ENCODE data around the gene UBA3.

The UBA3 gene

DNA sequence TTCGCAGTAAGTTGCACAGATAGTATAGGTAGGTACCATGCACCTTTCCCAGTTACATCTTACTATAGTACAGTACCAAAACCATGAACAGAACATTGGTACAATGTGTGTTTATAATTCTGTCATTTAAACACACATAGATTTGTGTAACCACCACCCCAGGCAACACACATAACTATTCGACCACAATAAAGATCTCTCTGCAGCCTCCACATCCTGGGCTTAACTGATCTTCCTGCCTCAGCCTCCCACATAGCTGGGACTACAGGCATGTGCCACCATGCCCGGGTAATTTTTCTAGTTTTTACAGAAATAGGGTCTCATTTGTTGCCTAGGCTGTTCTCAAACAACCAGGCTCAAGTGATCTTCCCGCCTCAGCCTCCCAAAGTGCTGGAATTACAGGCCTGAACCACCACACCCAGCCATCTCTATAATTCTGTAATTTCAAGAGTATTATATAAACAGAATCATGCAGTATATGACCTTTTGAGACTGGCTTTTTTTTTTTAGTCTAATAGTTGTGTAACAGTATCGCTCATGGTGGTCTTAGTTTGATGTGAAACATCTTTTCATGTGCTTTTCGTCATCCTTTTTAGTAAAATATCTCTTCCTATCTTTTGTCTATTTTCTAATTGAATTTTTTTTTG lies 14.7 kb downstream of the UBA3 start:
- DNase-seq (ENCODE audit: low read depth) = no peak

DNA sequence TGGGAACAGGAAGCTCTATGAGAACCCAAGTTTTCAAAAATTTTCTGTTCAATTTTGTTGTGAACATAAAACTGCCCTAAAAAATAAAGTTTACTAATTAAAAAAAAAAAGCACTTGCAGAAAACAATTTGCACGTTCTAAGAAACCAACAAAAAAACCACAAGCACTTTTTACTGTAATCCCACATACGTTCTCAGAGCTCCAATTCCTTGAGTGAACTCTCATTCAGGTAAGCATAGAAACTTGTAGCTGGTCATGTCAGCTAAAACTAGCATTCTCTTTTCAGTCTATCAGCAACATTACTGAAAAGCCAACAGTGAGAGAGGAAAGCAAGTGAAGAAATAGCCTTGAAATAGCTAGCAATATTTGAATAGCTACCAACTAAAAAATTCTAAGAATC lies 16.5 kb downstream of the UBA3 start:
- no peak for DNase-seq (ENCODE audit: low read depth)

DNA sequence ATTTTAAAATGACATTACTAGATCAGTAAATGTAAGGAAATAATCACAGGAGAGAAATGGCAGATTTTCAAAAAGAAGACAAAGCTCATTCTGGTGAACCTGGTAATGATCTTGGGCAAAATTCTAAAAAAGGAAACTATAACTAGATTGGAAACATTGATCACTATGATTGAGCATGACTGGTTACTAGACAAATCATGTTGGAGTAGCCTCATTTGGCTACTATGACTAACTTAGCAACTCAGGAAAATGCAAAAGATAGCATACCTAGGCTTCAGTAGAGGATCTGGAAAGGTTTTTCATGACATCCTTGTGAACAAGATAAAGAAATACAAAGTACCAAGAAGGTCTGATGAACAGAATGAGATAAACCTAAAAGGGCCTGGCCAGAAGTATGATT lies 20.5 kb downstream of the UBA3 start:
- no peak for DNase-seq (ENCODE audit: low read depth)

DNA sequence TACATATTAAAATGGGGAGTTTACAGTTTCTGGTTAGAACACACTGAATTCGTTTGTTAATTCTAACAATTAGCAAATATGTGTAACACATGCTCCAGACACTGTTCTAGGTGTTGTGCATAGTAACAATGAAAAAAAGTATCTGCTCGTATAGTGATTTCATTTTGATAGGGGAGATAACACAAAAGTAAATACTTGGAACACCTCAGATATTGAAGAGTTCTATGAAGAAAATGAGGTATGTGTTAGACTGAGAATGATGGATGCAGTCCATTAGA lies 21.3 kb downstream of the UBA3 start:
- no peak for DNase-seq (ENCODE audit: low read depth)

DNA sequence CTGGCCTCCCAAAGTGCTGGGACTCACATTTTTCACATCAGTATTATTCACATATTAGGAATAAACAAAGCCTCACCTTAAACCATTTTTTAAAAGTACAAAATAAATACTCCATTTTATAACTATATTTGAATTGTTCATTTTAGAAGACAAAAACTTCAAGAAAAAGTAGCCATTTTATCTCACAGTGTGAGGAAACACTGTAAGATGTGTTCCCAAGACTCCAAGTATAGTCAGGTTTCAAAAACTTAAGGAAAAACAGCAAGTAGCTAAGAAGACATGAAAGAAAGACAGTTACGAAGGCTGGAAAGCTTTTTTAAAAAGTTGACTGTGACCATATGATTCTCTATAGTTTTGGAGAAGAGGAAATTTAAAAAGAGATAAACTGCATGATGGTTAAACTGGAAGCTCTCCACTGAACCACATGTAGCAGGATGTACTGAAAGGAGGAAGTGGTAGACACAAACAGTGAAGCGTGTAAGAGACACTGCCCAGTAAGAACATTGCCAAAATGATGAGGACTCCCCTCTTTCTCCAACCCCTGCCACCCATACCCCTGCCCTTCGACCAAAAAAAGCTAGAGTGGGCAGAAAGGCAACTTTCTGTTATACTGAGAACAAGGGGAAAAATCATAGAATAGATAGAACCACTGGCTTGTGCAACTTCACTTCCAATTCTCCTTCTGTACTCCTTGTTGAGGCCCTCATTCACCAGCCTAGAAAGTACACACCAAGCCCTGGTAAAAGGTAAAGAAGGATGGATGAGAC lies 21.8 kb downstream of the UBA3 start:
- DNase-seq (ENCODE audit: low read depth) = no peak

DNA sequence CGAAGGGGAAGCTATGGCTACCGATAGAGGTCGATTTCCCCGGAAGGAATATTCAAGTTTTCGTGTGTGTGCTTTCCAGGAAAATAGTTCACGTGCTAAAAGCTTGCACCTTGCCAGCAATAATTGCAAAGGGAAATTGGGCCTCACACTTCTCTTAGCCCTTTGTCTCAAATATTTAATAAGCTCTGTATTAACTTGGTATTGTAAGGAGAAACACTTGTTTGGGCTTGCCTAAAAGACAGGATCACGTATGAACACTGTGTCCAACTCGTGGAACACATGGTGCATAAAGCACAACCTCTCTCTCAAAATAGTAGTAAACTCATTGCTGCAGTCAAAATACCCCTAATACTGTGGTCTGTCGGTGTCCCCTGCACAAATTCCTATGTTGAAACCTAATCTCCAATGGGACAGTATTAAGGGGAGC lies 27.7 kb downstream of the UBA3 start:
- DNase-seq (ENCODE audit: low read depth) = no peak

DNA sequence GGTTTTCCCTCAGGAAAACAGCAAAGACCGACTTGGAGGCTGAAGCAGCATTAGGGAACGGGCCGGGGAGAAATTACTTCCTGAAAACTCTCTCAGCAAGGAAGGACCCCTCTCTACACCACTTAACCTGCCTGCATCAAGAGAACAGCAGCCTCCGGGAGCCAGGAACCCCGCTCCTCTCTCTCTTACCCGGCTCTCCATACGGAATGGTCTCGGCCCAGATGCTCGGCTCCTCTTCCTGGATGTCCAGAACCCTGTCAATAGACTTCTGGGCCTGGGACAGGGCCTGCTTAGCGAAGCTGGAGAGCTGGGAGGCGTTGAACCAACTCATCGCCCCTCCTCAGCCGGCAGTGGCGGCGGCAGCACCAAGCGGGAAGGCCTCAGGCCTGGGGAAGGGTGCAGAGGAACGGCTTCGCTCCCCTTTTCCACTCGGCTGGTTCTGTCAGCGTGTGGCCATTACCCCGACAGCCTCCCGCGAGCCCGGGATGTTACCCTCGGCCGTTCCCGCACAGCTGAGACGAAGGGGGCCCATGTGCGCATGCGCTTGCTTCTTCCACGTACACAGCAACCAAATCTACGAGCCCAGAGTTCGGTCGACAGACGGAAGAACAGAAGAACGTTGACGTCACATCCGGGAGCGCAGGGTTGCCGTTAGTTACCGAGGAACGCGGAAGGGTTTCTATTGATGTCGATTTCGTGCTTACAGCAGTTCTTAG lies 28.3 kb downstream of the UBA3 start, which contains the start of gene TMF1:
Gene TMF1, minus strand, starts transcription at position 578 of the 716 bp plus-strand sequence. Its CDS starts 247 bp downstream, at position 331.
- peak; percentile 99 for DNase-seq (ENCODE audit: low read depth)

DNA sequence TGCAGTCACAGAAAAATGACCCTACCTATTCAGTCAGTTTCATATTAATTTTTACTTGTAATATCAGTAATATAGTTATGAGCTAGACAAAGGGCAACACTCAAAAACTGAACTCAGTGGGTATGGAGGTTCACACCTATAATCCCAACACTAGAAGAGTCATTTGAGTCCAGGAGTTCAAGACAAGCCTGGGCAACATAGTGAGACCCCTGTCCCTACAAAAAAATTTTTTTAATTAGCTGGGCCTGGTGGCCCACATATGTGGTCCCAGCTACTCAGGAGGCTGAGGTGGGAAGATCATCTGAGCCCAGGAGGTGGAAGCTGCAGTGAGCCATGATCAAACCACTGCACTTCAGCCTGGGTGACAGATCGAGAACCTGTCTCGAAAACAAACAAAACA lies 31.2 kb downstream of the UBA3 start:
- DNase-seq (ENCODE audit: low read depth) = no peak

DNA sequence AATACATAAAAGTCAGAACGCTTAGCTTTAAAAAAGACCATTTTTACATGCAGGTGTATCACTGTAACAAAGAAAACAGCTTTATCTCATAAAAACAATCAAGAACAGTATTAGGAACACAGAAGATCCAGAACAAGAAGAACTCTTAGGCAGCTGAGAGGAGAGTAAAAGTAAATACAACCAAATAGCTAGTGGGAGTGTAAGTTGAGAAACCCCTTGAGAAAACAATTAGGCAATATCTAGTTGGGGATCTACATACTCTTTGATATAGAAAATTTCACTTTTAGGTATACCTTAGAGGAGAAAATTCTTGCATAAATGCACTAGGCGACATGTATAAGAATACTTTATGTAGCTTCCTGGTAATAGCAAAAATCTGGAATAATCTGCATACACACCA lies 35.6 kb downstream of the UBA3 start:
- DNase-seq (ENCODE audit: low read depth) = no peak

DNA sequence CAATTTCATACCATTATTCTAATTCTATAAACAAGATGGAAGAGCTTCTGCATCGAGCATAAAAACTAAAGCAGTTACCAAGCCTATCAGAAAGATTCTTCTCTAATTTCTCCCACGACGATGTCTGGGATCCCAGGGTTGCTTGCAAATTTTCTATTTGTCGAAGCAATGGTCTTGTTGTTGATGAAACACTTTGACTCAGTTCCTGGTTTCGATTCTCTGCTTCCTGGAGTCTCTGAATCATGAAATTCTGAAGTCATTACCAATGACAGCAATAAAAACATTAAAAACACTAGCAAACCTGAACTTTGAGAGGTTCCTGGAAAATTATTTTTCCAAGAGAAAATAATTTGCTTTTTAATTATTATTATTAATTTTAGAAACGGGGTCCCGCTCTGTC lies 46.7 kb downstream of the UBA3 start:
- DNase-seq (ENCODE audit: low read depth) = no peak

DNA sequence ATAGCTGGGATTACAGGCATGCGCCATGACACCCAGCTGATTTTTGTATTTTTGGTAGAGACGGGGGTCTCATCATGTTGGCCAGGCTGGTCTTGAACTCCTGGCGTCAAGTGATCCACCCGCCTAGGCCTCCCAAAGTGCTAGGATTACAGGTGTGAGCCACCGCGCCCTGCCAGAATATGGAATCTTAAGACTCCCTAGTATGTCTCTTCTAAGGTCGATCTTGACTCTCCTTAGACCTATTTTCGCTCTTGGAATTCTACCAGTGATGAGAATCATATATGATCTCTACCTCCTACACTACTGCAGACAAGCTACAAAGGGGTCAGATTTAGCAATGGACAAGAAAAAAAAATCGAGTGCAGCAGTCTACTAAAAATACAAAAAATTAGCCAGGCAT lies 47.4 kb downstream of the UBA3 start:
- DNase-seq (ENCODE audit: low read depth) = no peak

DNA sequence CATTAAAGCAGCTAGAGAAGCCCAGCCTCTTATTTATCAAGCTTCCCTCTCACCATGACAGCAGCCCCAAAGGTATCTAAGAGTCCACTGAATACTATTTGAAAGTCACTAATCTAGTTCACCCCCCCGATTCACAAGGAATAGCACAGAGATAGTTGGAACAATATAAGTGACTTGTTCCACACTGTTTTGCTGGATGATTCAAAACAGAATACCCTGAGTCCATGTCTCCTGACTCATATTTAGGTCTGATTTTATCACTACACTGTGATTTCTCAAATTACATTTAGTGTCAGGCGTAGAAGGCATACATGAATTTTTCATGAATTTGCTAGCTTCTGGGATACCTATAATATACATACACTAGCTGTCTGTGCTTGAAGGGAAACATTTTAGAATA lies 48.0 kb downstream of the UBA3 start:
- DNase-seq (ENCODE audit: low read depth) = no peak

DNA sequence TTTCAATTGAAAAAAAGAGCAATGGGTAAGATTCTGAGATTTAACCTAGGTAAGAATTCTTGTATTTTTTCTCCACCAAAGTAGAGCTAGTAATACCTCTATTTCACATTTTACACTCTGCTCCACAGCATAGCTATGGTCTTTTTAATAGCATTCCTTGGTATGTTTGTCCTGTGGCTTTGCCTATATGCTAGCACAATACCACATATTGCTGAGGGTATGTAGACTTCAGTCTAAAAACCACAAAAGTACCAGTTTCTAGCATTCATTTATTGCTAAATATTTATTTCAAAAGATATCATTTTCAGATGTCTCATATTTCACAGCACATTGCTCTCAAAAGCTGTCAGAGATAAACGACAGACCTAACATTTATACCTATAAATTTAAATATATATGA lies 48.5 kb downstream of the UBA3 start:
- no peak for DNase-seq (ENCODE audit: low read depth)

DNA sequence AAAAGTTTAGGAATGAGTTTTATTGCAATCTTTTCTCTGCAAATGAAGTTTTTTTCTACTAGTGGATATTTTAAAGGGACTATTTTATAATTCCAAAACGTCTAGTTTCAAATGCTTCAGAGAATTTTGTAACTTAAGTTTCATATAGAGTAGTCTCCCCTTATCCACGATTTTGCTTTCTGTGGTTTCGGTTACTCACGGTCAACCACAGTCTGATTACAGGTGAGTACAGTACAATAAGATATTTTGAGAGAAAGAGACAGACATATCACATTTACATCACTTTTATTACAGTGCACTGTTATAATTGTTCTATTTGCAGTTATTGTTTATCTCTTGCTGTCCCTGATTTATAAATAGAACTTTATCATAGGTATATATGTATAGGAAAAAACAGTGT lies 59.3 kb downstream of the UBA3 start:
- DNase-seq (ENCODE audit: low read depth) = no peak

DNA sequence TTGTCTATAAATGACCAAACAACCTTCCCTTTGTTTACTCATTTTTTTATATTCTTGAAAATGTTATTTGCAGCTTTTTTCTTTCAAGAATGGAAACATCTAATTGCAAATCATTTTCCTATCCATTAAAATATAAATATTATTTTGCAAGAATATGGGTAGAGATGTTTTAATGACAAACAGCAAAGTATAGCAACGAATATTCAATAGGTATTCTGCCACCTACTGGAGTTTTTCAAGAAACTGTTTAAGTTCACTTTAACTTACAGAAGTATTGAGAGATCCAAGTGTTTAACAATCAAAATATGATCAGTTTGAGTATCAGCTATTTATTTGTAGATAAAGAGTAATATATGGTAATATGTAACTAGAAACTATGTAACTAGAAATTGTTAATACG lies 59.7 kb downstream of the UBA3 start:
- DNase-seq (ENCODE audit: low read depth) = no peak

DNA sequence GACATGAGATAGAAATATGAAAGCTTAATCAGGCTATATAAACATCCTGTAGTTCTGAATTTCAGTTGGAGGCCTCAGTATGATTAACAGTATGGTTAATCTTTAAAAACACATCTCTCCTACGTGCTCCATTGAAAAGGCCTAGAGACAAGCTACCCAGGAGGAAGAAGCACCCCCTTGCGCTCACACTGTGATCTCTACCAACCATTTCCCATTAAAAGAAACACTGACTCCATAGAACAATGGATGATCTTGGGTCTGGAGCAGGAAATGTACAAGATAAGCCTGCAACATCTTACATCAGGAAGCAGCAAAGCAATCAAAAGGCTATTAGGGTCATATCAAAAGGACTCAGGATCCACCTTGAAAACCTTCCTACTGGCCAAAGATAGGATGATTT lies 63.3 kb downstream of the UBA3 start:
- DNase-seq (ENCODE audit: low read depth) = no peak

DNA sequence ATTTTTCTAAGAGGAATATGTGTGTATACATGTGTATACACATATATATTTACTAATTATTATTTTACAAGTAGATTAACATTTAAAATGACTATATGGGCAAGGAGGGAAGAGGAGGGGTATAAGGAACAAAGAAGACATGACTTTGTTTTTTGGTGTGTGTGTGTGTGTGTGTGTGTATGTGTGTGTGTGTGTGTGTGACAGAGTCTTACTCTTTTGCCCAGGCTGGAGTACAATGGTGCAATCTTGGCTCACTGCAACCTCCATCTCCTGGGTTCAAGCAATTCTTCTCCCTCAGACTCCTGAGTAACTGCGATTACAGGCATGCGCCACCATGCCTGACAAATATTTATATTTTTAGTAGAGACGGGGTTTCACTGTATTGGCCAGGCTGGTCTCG lies 64.1 kb downstream of the UBA3 start:
- no peak for DNase-seq (ENCODE audit: low read depth)

DNA sequence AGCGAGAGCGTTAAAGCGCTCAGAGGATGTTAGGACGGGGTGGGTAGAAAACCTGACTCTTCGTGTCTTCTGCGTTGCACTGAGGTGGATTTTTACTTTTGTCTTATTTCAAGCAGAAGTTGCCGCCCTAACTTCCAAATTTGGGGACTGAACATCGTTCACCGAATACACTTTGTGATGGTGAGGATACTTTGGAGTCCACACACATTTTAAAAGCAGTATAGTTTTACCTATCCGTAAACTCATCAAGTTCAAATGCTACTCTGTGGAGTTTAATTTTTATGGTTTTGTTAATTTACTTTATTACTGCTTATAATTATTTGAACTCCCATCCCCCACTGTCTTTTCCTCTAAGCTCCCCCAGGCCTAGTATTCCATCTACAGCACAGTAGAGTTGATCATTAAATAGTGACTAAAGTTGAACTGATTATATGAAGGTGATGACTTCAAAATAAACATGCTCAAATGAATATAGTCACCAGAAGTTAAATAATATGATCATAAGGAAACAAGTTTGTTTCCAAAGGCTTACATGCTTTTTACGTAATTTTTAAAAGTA lies 66.1 kb downstream of the UBA3 start:
- DNase-seq (ENCODE audit: low read depth) = no peak

DNA sequence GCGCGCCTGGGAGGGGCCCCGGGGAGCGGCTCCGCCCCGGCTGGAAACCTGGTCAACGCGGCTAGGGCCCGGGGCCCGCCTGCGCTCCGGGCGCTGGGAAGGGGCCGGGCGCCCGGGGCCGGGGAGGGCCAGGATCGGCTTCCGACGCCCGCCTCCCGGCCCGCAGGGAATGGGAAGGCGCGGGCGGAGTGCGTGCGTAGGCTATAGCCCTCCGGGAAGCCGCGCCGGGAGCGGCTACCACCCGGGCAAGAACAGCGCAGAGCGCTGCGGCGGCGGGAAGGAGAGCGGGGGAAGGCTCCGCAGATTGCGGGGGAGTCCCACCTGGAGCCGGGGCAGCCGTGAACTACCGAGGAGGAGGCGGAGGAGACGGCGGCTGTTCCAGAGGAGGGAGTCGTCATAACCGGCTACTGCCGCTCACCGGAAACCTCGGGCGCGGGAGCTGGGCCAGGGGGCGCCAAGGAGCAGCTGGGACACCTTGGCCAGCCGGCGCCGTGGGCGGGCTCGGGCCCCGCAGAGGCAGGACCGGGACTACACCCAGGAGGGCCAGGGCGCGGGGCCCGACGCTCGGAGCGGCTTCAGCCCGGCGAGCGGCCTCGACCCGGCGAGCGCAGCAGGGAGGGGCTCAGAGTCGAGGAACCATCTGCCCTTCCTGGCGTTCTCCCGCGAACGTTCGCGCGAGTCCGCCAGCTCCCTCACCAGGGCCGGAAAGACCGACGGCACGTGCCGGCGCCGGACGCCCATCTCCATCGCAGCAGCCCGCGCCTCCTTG lies 66.7 kb downstream of the UBA3 start, which contains the start of gene EOGT:
Gene EOGT, minus strand, starts transcription at position 432 of the 769 bp plus-strand sequence. CDS start 3,838 bp downstream, outside the sequence.
- peak; percentile 64 for DNase-seq (ENCODE audit: low read depth)

DNA sequence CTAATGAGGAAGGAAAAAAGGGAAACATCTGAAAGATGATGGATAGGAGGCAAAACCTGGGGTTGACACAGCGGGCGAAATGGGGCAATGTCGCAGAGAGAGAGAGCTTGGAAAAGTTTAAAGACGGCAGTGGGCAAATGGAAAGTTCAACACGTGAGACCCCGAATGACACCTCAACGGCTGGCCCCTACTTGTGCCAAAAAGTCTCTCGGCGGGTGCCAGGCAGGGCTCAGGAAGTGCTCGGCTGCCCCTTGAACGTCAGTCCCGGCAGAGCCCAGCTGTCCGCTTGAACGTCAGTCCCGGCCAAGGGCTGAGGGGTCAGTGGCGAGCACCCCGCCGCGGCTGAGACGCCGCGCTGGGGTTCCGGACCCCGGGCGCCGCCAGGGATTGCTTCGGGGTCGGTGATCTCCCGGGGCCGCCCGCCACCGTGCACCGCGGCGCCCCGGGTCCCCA lies 67.3 kb downstream of the UBA3 start:
- DNase-seq (ENCODE audit: low read depth) = no peak

DNA sequence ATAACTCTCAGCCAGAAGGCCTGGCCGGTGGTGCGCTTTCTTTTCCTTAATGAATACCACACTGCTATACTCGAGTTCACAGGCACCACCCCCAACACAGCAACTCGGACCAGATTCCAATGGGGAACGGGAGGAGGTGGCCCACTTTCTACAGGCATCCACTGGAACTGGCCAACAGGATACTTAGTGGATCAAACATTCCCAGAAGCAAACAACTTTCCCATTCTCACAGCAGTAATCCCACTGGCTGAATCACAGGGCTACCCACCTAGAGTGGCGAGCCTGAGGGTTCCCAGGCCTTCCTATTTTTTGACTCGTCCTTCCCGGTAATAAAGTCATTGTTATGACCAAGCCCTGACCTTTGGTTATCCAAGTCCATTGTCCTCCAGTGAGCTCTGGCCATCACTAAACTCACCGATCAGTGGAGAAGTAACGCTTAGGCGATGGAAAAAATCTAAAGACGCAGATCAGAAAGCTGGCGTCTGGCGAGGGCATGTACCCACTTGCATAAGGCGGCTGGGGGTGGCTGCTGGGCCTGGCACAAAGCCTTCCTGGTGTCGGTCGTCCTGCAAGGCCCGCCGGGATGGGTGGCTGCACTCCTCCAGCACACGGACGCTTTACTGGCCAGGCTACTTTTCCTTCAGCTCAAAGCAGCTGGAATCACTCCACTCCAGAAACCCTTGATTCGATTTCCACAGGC lies 67.9 kb downstream of the UBA3 start:
- no peak for DNase-seq (ENCODE audit: low read depth)
